GM18520 (cell line): ENCODE results near the gene IL1A.

Source experiments
- ATAC-seq: cut with Tn5 transposase; IDR thresholded peaks from one replicate; pipeline ENCODE4 v1.9.1; 2021; ENCODE audit not compliant: unreplicated experiment

IL1A gene

GRCh38 chr2:112818094-112818902 lies 34.0 kb upstream of the IL1A start:
- no peak for ATAC-seq

GRCh38 chr2:112817082-112817689 lies 32.9 kb upstream of the IL1A start:
- no peak for ATAC-seq

GRCh38 chr2:112814278-112814677 lies 30.0 kb upstream of the IL1A start:
- no peak for ATAC-seq

GRCh38 chr2:112813280-112813966 lies 29.1 kb upstream of the IL1A start:
- no peak for ATAC-seq

GRCh38 chr2:112812318-112813267 lies 28.3 kb upstream of the IL1A start:
- ATAC-seq: peak; percentile 75

GRCh38 chr2:112811841-112812306 lies 27.6 kb upstream of the IL1A start:
- ATAC-seq: no peak

- no peak for ATAC-seq
These were observed 27.1 kb upstream of the IL1A start for GRCh38 chr2:112811276-112811831.

GRCh38 chr2:112809112-112809511 lies 24.8 kb upstream of the IL1A start:
- no peak for ATAC-seq

GRCh38 chr2:112807233-112807807 lies 23.0 kb upstream of the IL1A start:
- no peak for ATAC-seq

- ATAC-seq: peak; percentile 67
These were observed 21.2 kb upstream of the IL1A start for GRCh38 chr2:112805542-112805941.

- ATAC-seq: peak; percentile 39
These were observed 19.6 kb upstream of the IL1A start for GRCh38 chr2:112803691-112804521.

GRCh38 chr2:112800881-112801583 lies 16.7 kb upstream of the IL1A start:
- ATAC-seq: no peak

- ATAC-seq: no peak
These were observed 15.0 kb upstream of the IL1A start for GRCh38 chr2:112798979-112799975.

GRCh38 chr2:112796486-112796885 lies 12.2 kb upstream of the IL1A start:
- ATAC-seq: no peak

- ATAC-seq: no peak
These were observed 11.5 kb upstream of the IL1A start for GRCh38 chr2:112795774-112796173.

GRCh38 chr2:112794841-112795240 lies 10.5 kb upstream of the IL1A start:
- ATAC-seq: no peak

- peak; percentile 70 for ATAC-seq
These were observed 9.9 kb upstream of the IL1A start for GRCh38 chr2:112794131-112794733.
